Psoas muscle (tissue), 8 donors: ENCODE results near the gene HNRNPA0. TPM values are rescaled to one million over a fixed set of nuclear protein-coding genes. Genes with fewer than 3 reads are reported as not detected.

Source experiments
- ATAC-seq, 4 donors: fragments of 200-7000 bp; cut with Tn5 transposase; one replicate each; pipeline ENCODE4 v1.9.1; 2020; ENCODE audit warnings: moderate library complexity in 3 of 4, mild to moderate bottlenecking in 2 of 4
- DNase-seq, 2 donors: peaks; one replicate each; pipeline ENCODE4 v3.0.0-alpha.2; 2020
- H3K27ac ChIP-seq: fragments of 200-600 bp; one replicate; pipeline ENCODE4 v1.8.0; 2022
- H3K27me3 ChIP-seq, 3 donors: fragments of 200-600 bp in 1 of 3; one replicate each; pipeline versions ENCODE4 v1.6.1 to v1.8.0; 2013 to 2022; ENCODE audit warnings: low read length in 2 of 3, mild to moderate bottlenecking in 2 of 3, moderate library complexity in 1 of 3; ENCODE audit not compliant: insufficient read depth in 3 of 3
- H3K36me3 ChIP-seq, 2 donors: fragments of 200-600 bp in 1 of 2; one replicate each; pipeline versions ENCODE4 v1.6.1 to v1.8.0; 2013 to 2022; ENCODE audit warnings: low read depth in 1 of 2, mild to moderate bottlenecking in 1 of 2, moderate library complexity in 1 of 2; ENCODE audit not compliant: insufficient read depth in 1 of 2
- H3K4me1 ChIP-seq: fragments of 200-600 bp; one replicate; pipeline ENCODE4 v1.8.0; 2022
- H3K4me3 ChIP-seq: fragments of 200-600 bp; one replicate; pipeline ENCODE4 v1.8.0; 2022; ENCODE audit warnings: mild to moderate bottlenecking
- H3K9me3 ChIP-seq: fragments of 200-600 bp; one replicate; pipeline ENCODE4 v1.8.0; 2022
- WGBS, 3 donors: extraction: QIAGEN DNeasy Blood & Tissue Kit; methylation state at CpG; one replicate each; pipeline versions ENCODE4 v1.1.6 to v1.1.7; 2013; 5-methylcytosine and 5-hydroxymethylcytosine counted together
- intact Hi-C, 2 donors: fragments of 100-400 bp; cut with DNase I; formaldehyde crosslinking; loops; one replicate each; pipeline versions ENCODE4 v1.11.0 to v1.14.2; 2022
- polyA plus RNA-seq, 3 donors: library from polyadenylated mRNA; stranded (reverse); fragments of 200-250 nt; gene quantifications; one replicate each; pipeline ENCODE4 v1.2.3, GENCODE V29; 2013
- total RNA-seq, 4 donors: library from RNA; stranded (reverse); fragmentation: NEBNext Ultra II Directional in 2 of 4; extraction: Animal tissue kit (Norgen Biotek cat#: 25700) in 2 of 4; gene quantifications; one replicate each; pipeline versions ENCODE4 v1.2.1 to v1.2.4, GENCODE V29; 2021 to 2023
- TF ChIP-seq, protein P1 (sequence below): fragments of 200-600 bp; IDR thresholded peaks from one replicate; pipeline ENCODE4 v1.8.0; 2022; ENCODE audit warnings: antibody characterized with exemption
- donor health status: healthy with polysubstance abuse.
- donor health status: DM: no; HTN: no; CAD: no; lungs with moderate emphysema.
- donor health status: Bipolar disorder and iron deficiency.
- donor health status: healthy.
- donor health status: DM: yes; HTN: yes; CAD: no.
- donor health status: DM: no; HTN: no; CAD: no.
- donor health status: DM: no; HTN: no; CAD: no.
- donor health status: DM: yes; HTN: yes; CAD: no.

Gene HNRNPA0
- total and polyA plus RNA-seq, 7 donors: 11.5 to 19.2 (median 13.3) TPM

DNA sequence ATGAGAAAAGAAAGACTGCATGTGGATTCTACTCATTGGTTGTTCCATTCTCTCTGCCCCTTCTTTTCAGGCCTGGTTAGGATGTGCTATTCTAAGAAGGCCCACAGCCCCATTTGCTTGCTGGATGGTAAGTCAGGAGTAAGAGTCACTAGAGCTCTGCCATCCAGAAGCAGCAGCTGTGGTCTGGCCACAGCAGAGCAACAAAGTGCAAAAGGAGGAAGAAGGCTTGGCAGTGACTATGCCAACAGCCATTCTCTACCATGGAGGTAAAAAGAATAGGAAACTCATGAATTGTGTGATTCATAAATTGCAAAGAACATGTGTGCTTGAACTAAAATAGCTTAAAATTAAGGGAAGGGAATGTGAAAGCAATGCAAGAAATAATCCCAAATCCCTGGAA, 39.2 kb downstream of the HNRNPA0 start:
- peaks cover 11% of the 10 kb centered on the region for H3K9me3 ChIP-seq

DNA sequence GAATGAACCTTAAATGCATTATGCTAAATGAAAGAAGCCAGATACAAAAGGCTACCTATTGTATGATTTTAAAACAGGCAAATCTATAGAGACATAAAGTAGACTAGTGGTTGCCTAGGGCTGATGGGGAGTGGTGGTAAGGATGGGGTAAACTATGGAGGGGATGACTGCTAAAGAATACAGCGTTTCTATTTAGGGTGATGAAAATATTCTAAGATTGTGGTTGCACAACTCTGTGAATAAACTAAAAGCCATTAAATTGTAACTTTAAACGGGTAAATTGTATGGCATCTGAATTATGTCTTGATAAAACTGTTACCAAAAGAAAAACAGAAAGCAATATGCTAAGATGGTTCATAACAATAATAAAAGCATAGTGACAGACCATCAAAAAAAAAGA, 39.7 kb downstream of the HNRNPA0 start:
- H3K27ac ChIP-seq: no peak overlapping the region
- H3K36me3 ChIP-seq: no peaks in the 10 kb centered on the region
- ATAC-seq (no peak), DNase-seq (no peak)
- H3K4me3 ChIP-seq: no peak overlapping the region
- H3K4me1 ChIP-seq: no peaks in the 10 kb centered on the region
- intact Hi-C loops: no loop called here
- peaks cover 11% of the 10 kb centered on the region for H3K9me3 ChIP-seq
- TF ChIP-seq, protein P1, sequence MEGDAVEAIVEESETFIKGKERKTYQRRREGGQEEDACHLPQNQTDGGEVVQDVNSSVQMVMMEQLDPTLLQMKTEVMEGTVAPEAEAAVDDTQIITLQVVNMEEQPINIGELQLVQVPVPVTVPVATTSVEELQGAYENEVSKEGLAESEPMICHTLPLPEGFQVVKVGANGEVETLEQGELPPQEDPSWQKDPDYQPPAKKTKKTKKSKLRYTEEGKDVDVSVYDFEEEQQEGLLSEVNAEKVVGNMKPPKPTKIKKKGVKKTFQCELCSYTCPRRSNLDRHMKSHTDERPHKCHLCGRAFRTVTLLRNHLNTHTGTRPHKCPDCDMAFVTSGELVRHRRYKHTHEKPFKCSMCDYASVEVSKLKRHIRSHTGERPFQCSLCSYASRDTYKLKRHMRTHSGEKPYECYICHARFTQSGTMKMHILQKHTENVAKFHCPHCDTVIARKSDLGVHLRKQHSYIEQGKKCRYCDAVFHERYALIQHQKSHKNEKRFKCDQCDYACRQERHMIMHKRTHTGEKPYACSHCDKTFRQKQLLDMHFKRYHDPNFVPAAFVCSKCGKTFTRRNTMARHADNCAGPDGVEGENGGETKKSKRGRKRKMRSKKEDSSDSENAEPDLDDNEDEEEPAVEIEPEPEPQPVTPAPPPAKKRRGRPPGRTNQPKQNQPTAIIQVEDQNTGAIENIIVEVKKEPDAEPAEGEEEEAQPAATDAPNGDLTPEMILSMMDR: no peak
- no peaks in the 10 kb centered on the region for H3K27me3 ChIP-seq
- 78 to 90% (median 78%) methylated on average over 2 of the region's 2 CpGs for WGBS, 3 donors

More for the DNA sequence above, 39.2 kb downstream of the HNRNPA0 start:
- H3K27ac ChIP-seq: no peak overlapping the region
- intact Hi-C loops: no loop called here
- H3K36me3 ChIP-seq: no peaks in the 10 kb centered on the region
- no peaks in the 10 kb centered on the region for H3K27me3 ChIP-seq
- TF ChIP-seq, protein P1: no peak
- no peak overlapping the region for H3K4me3 ChIP-seq
- no peaks in the 10 kb centered on the region for H3K4me1 ChIP-seq
- ATAC-seq (no peak), DNase-seq (no peak)

DNA sequence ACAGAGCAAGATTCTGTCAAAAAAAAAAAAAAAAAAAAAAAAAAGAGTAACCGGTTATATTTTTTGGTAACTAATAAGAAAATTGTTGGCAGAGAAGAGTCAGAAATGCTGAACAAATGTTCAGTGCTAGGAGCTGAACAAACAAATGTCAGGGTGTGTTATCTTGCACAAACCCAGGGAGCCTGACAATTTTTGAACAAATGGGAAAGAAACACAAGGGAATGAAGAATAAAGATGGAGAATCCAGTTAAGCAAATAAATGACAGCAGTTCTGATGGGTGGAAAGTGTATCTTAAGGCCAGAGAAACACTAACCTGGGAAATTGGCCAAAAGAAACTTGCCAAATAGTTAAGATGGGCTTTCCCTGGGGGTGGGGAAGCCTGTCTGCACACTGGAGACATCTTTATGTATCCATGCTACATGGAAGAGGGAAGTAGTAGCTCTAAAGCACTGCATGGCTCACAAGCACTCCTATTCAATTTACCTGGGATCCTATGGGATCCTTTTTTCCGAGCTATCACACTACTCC, 42.0 kb downstream of the HNRNPA0 start:
- Histone ChIP-seq H3K27ac (no peak overlapping the region), H3K36me3 (no peaks in the 10 kb centered on the region), H3K27me3 (no peaks in the 10 kb centered on the region), H3K9me3 (peaks cover 11% of the 10 kb centered on the region), H3K4me1 (no peaks in the 10 kb centered on the region), H3K4me3 (no peak overlapping the region)
- ATAC-seq (no peak), DNase-seq (no peak)
- 57 to 65% (median 64%) methylated on average over 2 of the region's 2 CpGs for WGBS, 3 donors
- intact Hi-C loops: no loop called here
- TF ChIP-seq, protein P1: no peak

DNA sequence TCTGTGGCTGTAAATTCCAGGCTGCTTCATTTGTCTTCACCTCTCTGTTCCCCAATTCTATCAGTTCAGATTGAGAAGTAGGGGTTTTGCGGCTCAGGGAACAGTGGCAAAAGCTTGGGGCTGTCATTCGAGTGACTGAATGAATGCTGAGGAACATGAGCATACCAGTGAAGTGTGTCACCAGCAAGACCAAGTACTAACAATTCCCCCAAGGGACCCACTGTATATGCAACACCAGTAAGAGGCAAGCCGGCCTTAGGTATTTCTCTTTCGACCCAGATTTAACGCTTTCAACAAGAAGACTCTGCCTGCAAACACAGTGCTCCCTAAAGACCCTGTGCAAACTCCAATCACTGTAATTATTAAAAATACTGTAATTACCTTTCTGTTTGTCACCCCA, 44.1 kb downstream of the HNRNPA0 start:
- intact Hi-C loops: no loop called here
- Histone ChIP-seq H3K36me3 (no peaks in the 10 kb centered on the region), H3K27ac (no peak overlapping the region), H3K4me3 (no peak overlapping the region), H3K4me1 (no peaks in the 10 kb centered on the region), H3K27me3 (no peaks in the 10 kb centered on the region), H3K9me3 (peaks cover 11% of the 10 kb centered on the region)
- TF ChIP-seq, protein P1: no peak
- WGBS, 3 donors: 91 to 93% (median 91%) methylated on average over 5 of the region's 5 CpGs
- DNase-seq (no peak), ATAC-seq (no peak)
